A549 (cell line): Measurements from ENCODE around the gene HSP90AA1.

Experiments
- ATOH8 ChIP-seq: fragments of 250-450 bp; sonication (Bioruptor Pico); IDR thresholded peaks from 2 replicates; pipeline ENCODE4 v1.5.0; 2020; ENCODE audit warnings: low read depth, mild to moderate bottlenecking, moderate library complexity
- CTCF ChIP-seq: fragments of >200 bp; sonication (Bioruptor Twin); formaldehyde crosslinking; IDR thresholded peaks from 3 replicates; pipeline ENCODE4 v1.5.1; 2016
- ELK1 ChIP-seq: fragments of 150-350 bp; IDR thresholded peaks from 2 replicates; pipeline ENCODE4 v1.6.1; 2014; ENCODE audit warnings: low read depth, mild to moderate bottlenecking, low read length
- EP300 ChIP-seq, 2 experiments: fragments of >200 bp; sonication (Bioruptor Twin); formaldehyde crosslinking; IDR thresholded peaks; 2 replicates in 1 of 2; 3 replicates in 1 of 2; pipeline ENCODE4 v1.6.1; 2016 to 2017
- FOSL2 ChIP-seq, 2 experiments: fragments of 450-650 bp in 1 of 2; fragments of >200 bp in 1 of 2; sonication (Bioruptor Twin) in 1 of 2; formaldehyde crosslinking; IDR thresholded peaks; 2 replicates each; pipeline versions ENCODE4 v1.5.0 to v1.6.1; 2016 to 2020; ENCODE audit warnings: mild to moderate bottlenecking in 1 of 2, moderate library complexity in 1 of 2
- HDAC2 ChIP-seq: fragments of 200-600 bp; sonication (generic); IDR thresholded peaks from 2 replicates; pipeline ENCODE4 v1.6.1; 2016
- HOXA7 ChIP-seq: fragments of 250-450 bp; sonication (Bioruptor Pico); IDR thresholded peaks from 2 replicates; pipeline ENCODE4 v1.5.0; 2020; ENCODE audit warnings: mild to moderate bottlenecking, moderate library complexity
- PBX3 ChIP-seq: IDR thresholded peaks from 2 replicates; pipeline ENCODE4 v1.6.1; 2012
- POLR2A ChIP-seq: IDR thresholded peaks from 2 replicates; pipeline ENCODE4 v1.6.1; 2012; ENCODE audit warnings: mild to moderate bottlenecking, low read length
- REST ChIP-seq: fragments of 200-600 bp; sonication (generic); IDR thresholded peaks from 2 replicates; pipeline ENCODE4 v1.6.1; 2016; ENCODE audit warnings: antibody characterized with exemption, mild to moderate bottlenecking, moderate library complexity
- SMC3 ChIP-seq: fragments of >200 bp; sonication (Bioruptor Twin); formaldehyde crosslinking; IDR thresholded peaks from 3 replicates; pipeline ENCODE4 v1.6.1; 2018; ENCODE audit warnings: inconsistent platforms

- no peak for TF ChIP-seq SMC3
- TF ChIP-seq POLR2A, result no peak
- TF ChIP-seq CTCF, result no peak
- no peak for TF ChIP-seq PBX3
- TF ChIP-seq REST, result no peak
- TF ChIP-seq ELK1, result no peak
- no peak for TF ChIP-seq HOXA7
- no peak for TF ChIP-seq ATOH8 (CRISPR knock-in tag)
- TF ChIP-seq EP300 (IDR thresholded peaks at IDR 0.05), result no peak
- no peak for TF ChIP-seq HDAC2
- no peak for TF ChIP-seq FOSL2 (IDR thresholded peaks at IDR 0.05)
- no peak for TF ChIP-seq FOSL2 (CRISPR knock-in tag; IDR thresholded peaks at IDR 0.05)
These were observed 44.9 kb upstream of the HSP90AA1 start for GRCh38 chr14:102131741-102132140.
